Measurements from ENCODE around the gene SLC14A1.

The SLC14A1 gene

DNA sequence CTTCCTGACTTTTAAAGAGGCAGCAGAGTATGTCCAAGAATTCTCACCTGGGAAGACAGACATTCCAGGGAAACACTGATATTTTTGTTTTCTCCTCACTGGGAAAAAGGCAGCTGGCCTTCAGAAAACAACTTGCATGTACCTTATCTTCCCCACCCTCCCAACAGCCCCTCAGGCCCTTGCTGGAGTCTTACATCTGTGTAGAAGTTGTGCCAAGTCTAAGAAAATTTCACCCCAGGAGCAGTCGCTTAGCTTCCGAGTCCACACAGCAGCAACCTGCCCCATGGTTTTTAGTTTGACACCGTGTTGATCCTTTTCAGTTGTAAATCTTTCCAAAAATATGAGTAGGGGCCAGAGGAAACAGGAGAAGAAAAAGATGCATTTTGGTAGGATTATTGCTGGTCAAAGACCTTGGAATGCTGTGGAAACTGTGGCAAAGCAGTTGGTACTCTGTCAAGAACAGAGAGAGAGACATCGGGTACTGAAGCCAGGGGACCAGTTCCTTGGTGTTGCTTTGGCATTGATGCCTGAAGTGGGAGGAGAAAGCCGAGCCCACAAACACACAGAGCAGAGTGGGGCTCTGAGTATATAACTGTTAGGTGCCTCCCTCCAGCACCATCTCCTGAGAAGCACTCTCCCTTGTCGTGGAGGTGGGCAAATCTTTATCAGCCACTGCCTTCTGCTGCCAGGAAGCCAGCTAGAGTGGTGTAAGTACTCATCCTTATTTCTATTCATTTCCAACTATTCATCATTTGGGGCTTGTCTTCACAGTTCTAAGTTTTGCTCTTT lies at the start of gene SLC14A1:
Gene SLC14A1, plus strand, starts transcription at position 615 of the 789 bp plus-strand sequence. CDS start 6,140 bp downstream, outside the sequence.
- DNase-seq (ENCODE audit: low read depth): no peak

DNA sequence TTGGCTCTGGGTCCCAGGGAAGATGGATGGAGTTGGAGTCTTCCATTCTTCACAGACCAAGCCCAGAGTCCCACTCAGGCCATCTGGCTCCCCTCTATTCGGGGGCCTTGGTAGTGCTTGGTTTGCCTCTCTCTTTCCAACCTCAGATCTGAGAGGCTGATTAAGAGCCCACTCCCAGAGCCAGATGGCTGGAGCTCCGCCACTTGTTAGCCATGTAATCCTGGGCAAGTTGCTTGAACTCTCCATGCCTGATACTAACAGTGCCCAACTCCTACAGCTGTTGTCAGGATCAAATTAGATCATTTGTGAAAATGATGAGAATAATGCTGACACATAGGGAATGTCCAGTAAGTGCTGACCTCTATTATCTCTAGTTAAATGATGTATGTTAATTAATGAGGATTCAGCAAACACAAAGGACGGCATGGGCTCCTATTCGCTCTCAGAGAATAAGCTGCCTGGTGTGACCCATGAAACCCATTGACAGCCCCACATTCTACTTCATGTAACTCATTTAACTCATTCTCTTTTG lies 46.6 kb upstream of the SLC14A1 start:
- DNase-seq (ENCODE audit: low read depth): no peak

DNA sequence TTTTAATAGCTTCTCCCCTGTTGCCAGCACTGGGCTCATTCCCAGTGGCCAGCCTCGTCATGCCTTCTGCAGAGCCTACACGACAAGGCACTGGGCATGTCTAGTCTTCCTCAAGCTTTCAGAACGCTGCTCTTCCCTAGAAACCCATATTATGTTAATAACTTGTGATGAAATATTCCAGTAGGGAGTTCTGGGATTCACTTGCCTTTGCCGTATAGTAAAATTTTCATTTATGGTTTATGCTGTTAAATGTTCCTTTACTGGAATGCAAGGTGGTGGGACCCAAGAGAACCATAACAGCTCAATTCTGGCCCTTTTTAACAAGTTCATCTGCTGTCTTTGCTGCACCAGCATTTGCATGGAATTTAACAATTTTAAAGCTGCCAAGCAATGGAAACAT lies 45.5 kb upstream of the SLC14A1 start:
- no peak for DNase-seq (ENCODE audit: low read depth)

DNA sequence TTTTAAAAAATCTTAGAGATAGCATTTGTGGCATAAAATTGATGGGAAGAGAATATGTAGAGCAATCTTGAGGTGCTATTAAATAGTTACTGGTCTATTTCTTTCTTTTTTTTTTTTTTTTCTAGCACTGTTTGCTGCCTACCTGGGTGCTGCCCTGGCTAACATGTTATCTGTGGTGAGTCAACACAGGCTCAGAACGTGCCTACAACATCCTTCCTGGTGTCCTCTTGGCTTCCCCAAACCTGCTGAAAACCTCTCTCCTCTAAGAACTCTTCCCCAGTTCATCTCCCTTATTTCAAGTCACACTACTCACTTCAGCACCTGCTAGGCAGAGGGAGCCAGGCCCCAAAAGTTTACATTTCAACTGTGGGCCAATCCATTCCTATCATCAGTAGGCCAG lies 45.1 kb upstream of the SLC14A1 start:
- DNase-seq (ENCODE audit: low read depth): no peak

DNA sequence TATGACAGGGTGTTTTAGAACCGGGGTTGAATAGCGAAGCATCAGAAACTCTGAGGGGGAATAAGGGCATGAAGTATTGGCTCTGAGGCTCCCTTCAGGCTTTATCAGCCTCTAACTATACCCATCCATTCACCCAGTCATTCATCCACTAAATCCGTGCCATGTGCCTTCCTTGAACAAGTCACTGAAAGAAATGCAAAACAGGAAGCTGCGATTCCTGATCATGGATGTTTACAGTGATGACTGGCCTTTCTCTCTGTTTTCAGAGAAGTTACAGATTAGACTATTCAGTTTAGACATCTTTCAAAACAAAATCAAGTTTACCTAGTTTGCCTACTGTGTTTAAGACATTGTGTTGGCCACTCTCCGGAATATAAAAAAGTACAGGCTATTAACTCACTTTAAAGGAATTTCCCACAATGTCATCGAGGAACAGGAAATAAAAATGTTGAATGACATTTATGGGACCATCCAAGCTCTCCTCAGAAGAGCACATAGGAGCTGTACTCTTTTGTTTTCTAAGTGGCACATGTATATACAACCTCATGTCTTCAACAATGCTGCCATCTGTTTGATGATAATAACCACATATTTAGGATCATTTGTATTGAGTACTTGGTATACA lies 43.8 kb upstream of the SLC14A1 start:
- DNase-seq (ENCODE audit: low read depth): no peak

DNA sequence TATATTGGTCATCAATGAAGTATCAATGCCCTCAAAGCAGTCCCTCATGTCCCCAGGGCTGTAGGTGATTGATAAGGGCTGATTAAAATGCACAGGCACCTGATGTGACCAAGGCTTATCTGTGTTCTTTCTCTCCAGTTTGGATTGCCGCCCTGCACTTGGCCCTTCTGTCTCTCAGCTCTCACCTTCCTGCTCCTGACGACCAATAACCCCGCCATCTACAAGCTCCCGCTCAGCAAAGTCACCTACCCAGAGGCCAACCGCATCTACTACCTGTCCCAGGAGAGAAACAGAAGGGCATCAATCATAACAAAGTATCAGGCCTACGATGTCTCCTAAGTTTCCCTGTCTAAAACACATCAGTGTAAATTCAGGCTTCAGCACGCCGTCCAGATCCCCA lies 41.8 kb upstream of the SLC14A1 start:
- no peak for DNase-seq (ENCODE audit: low read depth)

DNA sequence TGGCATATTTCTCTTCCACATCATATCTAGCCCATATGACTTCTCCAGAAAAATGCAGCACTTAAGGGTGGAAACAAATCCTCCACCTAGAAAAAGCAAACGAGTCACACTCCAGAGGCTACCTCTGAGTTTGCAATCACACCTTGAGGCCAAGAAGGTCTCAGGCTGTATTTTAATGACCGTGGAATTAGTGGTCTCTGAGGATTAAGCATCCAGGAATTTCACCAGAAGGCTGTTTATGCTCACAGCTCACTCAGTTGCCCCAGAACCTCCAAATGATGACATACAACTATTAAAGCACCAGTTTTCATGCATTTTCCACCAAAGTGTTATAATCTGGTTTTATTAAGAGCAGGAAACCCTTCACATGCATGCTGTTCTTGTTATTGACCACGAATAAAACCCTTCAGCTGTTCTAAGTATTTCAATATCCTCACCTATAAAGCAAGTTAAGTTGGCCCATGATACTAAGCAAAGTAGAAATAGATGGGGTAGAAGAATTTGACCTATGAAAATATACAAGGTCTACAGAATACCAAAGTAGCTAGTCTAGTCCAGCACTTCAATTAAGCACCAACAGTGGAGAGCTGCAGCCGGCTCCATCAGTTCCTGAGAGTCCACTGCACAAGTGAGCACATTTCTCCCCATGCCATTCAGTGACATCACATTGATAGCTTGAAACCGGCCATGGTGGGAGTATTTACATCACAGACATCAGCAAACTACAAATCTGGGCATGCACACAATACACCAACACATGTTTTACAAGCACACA lies 39.5 kb upstream of the SLC14A1 start:
- DNase-seq (ENCODE audit: low read depth): no peak

DNA sequence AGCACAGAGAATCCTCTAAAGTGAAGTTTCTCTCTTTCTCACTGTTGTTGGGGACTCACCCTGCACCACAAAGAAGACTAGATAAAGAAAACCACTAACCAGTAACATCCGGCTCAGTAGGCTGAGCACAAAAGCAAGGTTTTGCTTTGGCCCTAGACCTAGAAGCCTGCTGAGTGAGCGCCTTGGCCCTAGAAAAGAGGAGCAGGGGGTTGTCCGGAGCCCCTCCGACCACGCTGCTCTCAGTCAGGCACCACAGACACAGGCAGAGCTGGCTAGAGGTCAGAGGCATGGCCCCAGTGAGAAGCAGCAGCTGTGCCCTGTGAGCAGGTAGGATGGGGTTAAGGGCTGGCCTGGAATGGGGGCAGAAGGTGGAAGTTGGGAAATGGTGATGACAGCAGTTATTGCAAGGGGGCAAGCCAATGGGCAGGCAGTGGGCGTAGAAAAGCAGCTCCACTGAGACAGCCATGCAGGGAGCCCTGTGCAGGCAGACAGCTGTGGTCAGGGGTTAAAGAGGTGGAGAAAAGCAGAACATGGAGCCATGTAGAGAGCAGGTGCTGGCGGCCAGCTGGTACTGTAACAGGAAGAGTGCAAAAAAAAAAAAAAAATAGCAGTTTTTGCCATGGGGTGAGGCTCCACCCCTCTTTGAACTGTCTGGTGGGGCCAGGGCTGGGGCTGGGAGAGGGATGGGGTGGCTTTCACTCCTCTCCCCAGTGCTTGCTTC lies 36.9 kb upstream of the SLC14A1 start:
- no peak for DNase-seq (ENCODE audit: low read depth)

DNA sequence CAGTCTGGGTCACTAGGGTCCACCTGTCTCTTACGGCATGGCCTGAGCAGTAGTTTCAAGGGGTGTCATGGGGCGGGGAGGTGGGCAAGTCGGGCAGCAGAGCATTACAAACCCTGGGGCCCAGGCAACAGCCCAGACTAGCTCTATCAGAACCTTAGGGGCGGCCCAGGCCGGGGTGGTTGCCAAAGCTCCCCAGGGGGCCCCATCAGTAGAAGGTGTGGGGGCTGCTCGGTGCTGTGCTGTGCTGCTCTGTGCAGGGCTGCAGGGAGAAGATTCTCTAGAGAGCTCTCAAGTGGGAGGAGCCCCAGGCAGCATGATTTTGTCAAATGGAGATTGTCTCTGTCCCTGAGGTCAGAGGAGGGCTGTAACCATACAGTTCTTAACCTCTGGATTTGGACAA lies 36.4 kb upstream of the SLC14A1 start:
- no peak for DNase-seq (ENCODE audit: low read depth)

DNA sequence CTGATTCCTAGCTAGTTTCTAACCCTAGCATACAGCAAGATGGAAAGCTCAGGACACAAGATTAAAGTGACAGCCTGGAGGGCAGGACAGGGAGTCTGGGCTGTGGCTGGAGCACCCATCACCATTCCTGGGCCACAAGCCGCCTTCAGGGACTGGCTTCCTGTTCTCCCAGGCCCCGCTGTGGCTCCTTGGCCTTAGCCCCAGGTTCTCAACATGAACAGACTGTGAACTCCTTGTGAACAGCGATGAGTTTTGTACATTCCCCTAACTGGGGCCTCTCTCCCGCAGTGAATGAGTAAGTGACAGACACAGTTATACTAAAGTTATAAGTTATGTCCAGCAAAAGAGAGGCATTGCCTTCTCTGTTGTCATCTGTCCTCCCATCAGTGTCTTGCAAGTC lies 35.9 kb upstream of the SLC14A1 start:
- no peak for DNase-seq (ENCODE audit: low read depth)

DNA sequence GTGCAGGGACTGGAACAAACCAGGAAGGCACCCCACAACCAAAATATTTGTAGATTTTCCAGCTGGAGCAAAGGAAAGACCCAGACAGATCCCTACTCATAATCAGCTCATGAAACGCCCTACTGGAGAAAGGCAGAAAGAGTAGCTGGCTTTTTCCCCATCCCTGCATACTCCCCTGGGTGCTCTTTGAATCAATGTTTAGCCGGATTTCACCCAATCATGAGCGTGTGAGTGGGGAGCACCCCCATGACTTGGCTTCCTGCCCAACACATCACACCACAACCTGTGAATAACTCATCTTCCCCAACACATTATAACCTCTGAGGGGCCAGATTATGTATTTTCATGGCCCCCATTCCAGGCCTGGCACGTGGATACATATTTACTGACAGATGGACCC lies 35.1 kb upstream of the SLC14A1 start:
- peak; percentile 52 for DNase-seq (ENCODE audit: low read depth)

DNA sequence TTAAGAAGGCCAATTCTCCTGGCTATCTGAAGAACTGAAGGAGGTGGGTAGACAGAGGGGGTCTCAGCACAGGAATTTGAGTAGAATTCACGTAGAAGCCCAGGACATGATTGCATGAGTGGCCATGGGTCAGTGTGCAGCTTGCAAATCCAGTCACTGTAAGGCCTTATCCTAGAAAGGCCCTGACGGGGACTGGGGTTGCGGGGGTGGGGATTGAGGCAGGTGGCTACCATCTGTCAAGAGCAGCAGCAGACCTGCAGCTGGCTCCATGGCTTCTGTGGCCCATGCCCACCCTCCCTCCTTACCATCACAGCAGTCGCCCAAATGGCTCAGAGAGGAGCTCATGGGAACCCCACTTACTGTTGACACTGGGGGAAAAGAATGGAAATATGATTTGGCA lies 34.6 kb upstream of the SLC14A1 start:
- DNase-seq (ENCODE audit: low read depth): no peak

DNA sequence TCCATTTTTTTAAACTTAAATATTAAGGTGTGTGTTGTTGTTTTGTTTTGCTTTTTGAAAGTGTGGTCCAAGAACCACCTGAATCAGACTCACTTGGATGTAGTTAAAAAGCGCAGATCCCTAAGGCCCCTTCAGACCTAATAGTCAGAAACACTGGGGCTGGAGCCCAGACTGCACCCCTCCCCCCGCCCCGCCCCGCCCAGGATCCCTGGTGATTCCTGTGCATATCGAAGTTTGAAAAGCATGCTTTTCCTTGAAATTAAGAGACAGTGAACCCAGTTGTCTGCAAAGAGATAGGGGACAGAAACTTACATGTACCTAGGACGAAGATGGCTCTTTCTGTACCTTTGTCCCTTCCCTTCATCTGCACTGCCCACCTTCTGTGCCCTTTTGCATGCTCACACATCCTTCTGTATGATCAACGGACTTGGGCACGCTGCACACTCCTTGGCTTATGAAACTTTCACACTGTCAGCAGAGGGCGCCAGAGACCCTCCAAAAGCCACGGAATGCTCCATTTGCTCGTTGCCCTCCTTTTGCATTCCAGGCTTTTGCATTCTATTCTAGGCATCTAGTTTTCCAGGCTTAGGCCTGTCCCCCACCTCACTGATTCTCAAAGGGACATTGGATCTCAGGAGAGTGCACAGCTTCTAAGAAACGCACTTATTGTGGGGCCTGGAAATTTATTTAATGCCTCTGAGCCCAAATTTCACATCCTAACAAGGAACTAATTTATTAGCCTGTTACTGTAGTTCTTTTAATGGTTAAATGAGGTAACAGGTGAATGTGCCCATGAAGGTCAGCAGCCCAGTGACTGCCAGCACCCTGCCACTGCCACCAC lies 32.8 kb upstream of the SLC14A1 start:
- peak; percentile 64 for DNase-seq (ENCODE audit: low read depth)

DNA sequence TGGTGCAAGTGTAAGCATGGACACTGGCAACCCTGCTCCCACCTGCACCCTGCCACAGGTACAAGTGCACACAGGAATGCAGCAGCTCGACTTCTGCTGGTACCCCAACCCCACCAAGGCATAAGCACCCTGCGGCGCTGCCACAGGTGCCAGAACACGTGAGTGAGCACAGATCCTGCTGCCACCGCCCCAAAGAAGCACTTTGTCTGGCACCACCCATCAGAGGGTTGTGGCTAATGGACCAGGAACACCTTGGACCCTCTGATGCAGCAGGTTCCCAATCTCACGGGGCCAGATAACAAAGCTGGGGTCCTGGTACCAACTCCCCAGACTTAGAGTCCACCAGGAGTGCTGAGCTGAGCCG lies 32.2 kb upstream of the SLC14A1 start:
- DNase-seq (ENCODE audit: low read depth): no peak

DNA sequence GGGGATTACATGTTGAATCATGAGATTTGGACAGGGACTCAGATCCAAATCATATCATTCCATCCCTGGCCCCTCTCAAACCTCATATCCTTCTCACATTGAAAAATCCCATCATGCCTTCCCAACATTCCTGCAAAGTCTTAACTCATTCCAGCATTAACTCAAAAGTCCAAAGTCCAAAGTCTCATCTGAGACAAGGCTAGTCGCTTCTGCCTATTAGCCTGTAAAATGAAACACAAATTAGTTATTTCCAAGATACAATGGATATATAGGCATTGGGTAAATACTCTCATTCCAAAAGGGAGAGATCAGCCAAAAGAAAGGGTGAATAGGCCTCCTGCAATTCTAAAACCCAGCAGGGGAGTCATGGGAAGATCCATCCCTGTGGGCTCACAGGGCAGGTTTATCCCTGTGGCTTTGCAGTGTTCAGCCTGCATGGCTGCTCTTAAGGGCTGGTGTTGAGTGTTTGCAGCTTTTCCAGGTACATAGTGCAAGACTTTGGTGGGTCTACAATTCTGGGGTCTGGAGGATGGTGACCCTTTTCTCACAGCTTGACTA lies 21.2 kb upstream of the SLC14A1 start:
- DNase-seq (ENCODE audit: low read depth): no peak

DNA sequence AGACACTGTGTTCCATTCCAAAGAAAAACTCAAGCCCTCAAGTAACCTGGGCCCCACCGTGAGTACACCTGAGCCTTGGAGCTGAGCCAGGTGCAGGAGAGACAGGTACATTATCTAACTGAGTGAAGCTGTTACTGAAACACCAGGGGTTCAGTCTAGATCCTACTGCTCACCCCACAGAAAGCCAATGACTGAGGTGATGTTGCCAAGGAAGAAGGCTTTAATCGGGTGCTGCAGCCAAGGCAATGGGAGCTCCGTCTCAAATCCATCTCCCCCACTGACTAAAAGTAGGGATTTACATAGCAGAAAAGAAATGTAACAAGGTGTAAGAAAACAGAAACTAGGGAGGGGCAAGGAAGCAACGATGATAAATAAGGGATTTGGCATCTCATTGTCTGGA lies 15.2 kb upstream of the SLC14A1 start:
- no peak for DNase-seq (ENCODE audit: low read depth)

DNA sequence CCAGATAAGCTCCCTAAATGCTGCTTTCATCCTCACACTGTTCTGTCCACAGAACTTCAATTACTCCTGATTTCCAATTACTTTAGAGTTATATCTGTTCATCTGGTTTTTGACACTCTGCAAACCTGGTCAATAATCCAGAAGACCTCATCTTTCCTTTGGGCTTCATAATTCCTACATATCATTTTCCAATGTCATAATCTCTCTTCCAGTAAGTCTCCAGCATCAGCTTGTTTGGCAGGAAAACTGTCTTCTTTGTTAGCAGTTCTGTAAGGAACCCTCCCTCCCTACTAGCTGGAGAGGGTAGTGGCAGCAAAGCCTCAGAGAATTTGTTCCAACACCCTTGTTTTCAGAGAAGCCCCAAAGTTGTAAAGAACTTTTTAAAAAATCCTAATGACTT lies 11.9 kb upstream of the SLC14A1 start:
- DNase-seq (ENCODE audit: low read depth): no peak

DNA sequence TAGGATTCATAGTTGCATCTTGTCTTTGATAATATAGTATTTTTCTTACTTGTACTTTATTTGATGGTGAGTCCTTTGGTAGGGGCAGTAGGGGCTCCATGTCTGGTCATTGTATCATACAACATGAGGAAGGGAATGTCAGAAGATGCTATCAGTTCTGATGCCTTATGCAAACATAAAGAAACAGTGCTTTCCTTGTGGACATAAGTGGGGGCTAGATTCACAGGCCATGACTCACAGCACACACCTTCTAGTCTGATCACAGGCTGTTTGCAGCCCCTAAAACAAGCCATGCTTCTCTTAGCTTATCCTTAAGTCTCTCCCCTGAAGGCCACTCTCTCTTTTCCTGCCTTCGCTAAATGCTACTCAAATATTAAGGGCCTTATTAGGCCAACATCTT lies 10.7 kb upstream of the SLC14A1 start:
- DNase-seq (ENCODE audit: low read depth): no peak

DNA sequence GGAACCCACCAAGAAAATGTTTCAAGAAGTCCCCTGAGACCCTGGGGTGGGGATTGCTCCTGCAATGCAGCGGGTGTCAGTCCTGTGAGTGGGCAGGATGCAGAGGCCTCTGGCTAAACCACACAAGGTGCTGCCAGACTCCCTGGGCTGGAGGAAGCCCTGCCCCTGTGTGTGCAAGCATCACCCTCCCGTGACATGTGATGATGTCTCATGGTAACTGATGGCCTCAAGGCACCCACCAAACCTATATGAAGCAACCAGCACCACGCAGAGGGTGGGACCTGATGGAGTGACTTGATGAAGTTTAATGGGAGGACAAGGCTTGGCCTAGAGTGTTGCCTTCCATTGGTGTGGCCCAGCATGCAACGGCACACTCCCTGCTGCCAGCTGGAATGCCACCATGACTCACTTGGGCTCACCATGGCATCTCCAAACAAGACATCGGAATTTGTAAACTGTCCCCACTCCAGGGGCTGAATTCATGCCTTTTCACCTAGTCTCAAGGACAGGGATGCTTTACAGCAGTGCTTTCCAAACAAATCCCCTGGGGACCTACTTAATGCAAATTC lies 8.7 kb upstream of the SLC14A1 start:
- no peak for DNase-seq (ENCODE audit: low read depth)

DNA sequence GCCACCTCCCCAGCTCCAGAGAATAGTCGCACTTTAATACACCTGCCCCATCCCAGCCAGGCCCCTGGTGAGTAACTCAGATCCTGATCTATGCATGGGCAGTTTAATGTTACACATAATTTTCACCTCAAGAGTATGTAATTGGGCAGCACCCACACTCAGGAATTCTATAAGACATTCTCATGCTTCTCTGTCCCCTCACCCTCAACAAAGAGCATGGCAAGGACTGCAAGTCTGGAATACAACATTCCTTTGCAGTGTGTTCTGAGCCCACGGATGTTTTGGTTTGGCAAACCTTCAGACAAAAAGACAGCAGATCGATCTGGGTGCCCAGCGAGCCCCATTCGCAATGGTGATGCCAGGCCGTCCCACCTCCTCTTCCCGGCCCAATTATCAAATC lies 4.9 kb upstream of the SLC14A1 start:
- DNase-seq (ENCODE audit: low read depth): no peak

DNA sequence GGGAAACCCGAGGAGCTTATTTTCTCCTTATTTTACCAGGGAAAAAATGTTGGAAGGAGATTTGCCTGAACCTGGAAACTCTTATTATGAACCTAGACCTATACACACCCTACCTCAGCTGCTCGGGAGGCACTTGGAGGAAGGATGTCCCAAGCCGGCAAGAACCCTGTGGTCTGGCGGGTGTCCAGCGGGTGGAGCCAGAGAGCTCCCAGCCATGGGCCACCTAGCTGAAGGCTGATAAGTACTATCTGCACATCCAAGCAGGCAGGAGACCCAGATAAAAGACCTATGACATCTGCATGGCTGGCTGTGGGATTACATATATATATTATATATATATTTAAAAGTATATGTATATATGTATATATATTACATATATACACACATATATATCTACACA lies 1.1 kb upstream of the SLC14A1 start:
- peak; percentile 54 for DNase-seq (ENCODE audit: low read depth)
